ENCODE results near the gene DPP3.

- no peak for TF ChIP-seq CTCF (IDR thresholded peaks at IDR 0.05)
- no peak for TF ChIP-seq POLR2A (IDR thresholded peaks at IDR 0.05)
These were observed 17.3 kb upstream of the DPP3 start for GRCh38 chr11:66462911-66463310.

Measured in lower leg skin (tissue), 3 donors.